Tibial artery (tissue), 4 donors: ENCODE data around the gene KRTAP10-2.
A peak's percentile ranks its signal among the peaks of the same experiment; 100 is the strongest.

Experiments used
- DNase-seq, 2 donors: peaks; one replicate each; pipeline ENCODE4 v3.0.0-alpha.2; 2019
- H3K27ac ChIP-seq, 2 donors: fragments of 200-600 bp; sonication (generic) in 1 of 2; 1 replicate in 1 of 2; 2 replicates in 1 of 2; pipeline ENCODE4 v1.5.1; 2018 to 2019; ENCODE audit warnings: mild to moderate bottlenecking in 1 of 2
- H3K27me3 ChIP-seq, 2 donors: fragments of 200-600 bp; sonication (generic) in 1 of 2; one replicate each; pipeline versions ENCODE4 v1.5.1 to v1.6.0; 2016 to 2019
- H3K36me3 ChIP-seq, 3 donors: fragments of 200-600 bp; sonication (generic) in 2 of 3; one replicate each; pipeline ENCODE4 v1.5.1; 2016 to 2019; ENCODE audit warnings: mild to moderate bottlenecking in 2 of 3
- H3K4me1 ChIP-seq, 4 donors: fragments of 200-600 bp; sonication (generic) in 2 of 4; 1 replicate in 3 of 4; 2 replicates in 1 of 4; pipeline ENCODE4 v1.5.1; 2016 to 2019
- H3K4me3 ChIP-seq, 2 donors: fragments of 200-600 bp; sonication (generic) in 1 of 2; 1 replicate in 1 of 2; 2 replicates in 1 of 2; pipeline ENCODE4 v1.5.1; 2018 to 2019; ENCODE audit warnings: mild to moderate bottlenecking in 2 of 2
- H3K9me3 ChIP-seq, 3 donors: fragments of 200-600 bp; sonication (generic) in 1 of 3; one replicate each; pipeline ENCODE4 v1.5.1; 2016 to 2019
- intact Hi-C: fragments of 100-400 bp; cut with DNase I; formaldehyde crosslinking; loops from one replicate; pipeline ENCODE4 v1.15.0; 2023; ENCODE audit warnings: low total_unique reads
- TF ChIP-seq, protein P1 (sequence below), 2 experiments: fragments of 200-600 bp in 1 of 2; fragments of 450-650 bp in 1 of 2; IDR thresholded peaks; one replicate each; pipeline ENCODE4 v1.5.1; 2017 to 2019; ENCODE audit warnings: antibody characterized with exemption in 2 of 2, mild to moderate bottlenecking in 1 of 2, moderate library complexity in 1 of 2

The KRTAP10-2 gene

DNA sequence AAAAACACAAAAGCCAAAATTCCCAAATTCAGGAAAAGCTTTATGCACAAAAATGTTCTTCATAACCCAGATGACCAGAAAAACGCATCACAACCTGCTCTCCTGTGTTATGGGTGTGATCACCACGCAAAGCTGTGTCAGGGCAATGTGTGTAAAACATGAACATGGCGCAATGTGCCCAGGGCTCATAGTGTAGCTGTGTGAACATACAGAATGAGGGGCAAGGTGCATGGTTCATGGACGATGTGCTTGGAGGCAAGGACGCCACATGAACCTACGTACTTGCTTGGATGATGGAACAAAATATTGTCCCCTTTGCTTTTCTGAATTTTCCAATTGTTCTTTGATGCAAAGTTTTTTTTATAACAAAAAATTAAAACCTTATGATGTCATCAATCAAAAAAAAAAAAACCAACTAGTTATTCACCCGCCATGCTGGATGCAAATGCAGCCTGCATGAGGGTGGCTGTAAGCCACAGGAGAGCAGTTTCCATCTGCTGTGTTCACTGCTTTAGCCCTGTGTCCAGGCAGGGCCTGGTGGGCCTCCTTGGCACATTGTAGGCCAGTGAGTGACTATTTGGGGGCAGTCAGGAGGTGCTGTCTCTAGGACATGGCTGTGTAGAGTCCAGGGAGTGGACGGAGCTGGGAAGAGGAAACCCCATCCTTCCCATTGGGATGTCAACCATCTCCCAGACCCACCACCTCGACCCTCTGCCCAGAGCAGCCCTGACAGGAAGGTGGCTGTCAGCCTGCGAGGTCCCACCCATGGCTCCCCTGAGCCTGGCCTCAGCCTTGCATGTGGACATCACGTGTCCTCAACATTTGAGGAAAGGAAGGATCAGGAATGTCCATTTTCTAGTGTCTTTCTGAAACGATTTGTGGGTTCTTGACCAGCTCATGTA lies 25.0 kb downstream of the KRTAP10-2 start:
- TF ChIP-seq, protein P1, sequence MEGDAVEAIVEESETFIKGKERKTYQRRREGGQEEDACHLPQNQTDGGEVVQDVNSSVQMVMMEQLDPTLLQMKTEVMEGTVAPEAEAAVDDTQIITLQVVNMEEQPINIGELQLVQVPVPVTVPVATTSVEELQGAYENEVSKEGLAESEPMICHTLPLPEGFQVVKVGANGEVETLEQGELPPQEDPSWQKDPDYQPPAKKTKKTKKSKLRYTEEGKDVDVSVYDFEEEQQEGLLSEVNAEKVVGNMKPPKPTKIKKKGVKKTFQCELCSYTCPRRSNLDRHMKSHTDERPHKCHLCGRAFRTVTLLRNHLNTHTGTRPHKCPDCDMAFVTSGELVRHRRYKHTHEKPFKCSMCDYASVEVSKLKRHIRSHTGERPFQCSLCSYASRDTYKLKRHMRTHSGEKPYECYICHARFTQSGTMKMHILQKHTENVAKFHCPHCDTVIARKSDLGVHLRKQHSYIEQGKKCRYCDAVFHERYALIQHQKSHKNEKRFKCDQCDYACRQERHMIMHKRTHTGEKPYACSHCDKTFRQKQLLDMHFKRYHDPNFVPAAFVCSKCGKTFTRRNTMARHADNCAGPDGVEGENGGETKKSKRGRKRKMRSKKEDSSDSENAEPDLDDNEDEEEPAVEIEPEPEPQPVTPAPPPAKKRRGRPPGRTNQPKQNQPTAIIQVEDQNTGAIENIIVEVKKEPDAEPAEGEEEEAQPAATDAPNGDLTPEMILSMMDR (IDR thresholded peaks at IDR 0.05), result no peak
- peak; percentile 7 to 31 for DNase-seq

DNA sequence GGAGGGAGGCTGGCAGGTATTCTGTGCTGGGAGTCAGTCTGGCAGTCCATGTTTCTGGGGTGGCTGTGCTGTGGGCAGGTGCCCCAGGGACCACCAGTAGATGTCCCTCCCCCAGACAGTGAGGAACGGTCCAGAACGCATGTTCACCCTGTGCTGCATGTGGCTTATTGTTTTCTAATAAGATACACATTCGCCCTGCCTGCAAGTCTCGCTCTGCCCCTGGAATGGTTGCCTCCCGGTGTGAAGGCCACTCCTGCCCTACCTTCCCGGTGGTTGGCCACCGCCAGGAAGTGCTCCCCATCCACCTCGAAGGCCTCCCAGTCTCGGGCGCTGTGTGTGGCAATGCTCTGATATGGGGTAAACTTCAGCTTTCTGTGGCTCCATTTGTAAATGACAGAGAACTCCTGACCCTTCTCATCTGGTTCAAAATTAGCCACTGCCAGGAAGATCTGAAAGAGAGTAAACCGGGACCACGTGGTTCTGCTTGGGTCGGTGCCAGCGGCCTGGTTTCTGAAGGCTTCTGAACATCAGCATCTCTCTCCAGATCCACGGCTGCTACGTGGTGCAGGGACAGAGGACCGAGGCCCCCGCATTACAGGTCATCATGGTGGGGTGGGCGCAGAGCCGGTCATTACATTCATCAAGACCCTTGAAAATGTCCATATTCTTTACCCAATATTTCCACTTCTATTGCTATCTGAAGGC lies 25.8 kb downstream of the KRTAP10-2 start:
- no peaks in the 10 kb centered on the region for H3K4me1 ChIP-seq
- TF ChIP-seq, protein P1 (IDR thresholded peaks at IDR 0.05), result no peak
- peaks cover 0 to 29% of the 10 kb centered on the region in 2 donors for H3K27me3 ChIP-seq
- H3K4me3 ChIP-seq, result no peak overlapping the region
- intact Hi-C loops, result no loop called here
- no peak overlapping the region for H3K27ac ChIP-seq
- DNase-seq, result peak; percentile 13 to 48
- no peaks in the 10 kb centered on the region for H3K9me3 ChIP-seq
- H3K36me3 ChIP-seq, result no peaks in the 10 kb centered on the region

More for the DNA sequence above, 25.0 kb downstream of the KRTAP10-2 start:
- Histone ChIP-seq H3K4me1 (no peaks in the 10 kb centered on the region), H3K4me3 (no peak overlapping the region), H3K27me3 (peaks cover 0 to 26% of the 10 kb centered on the region in 2 donors), H3K36me3 (no peaks in the 10 kb centered on the region), H3K9me3 (no peaks in the 10 kb centered on the region), H3K27ac (no peak overlapping the region)
- intact Hi-C loops, result no loop called here

DNA sequence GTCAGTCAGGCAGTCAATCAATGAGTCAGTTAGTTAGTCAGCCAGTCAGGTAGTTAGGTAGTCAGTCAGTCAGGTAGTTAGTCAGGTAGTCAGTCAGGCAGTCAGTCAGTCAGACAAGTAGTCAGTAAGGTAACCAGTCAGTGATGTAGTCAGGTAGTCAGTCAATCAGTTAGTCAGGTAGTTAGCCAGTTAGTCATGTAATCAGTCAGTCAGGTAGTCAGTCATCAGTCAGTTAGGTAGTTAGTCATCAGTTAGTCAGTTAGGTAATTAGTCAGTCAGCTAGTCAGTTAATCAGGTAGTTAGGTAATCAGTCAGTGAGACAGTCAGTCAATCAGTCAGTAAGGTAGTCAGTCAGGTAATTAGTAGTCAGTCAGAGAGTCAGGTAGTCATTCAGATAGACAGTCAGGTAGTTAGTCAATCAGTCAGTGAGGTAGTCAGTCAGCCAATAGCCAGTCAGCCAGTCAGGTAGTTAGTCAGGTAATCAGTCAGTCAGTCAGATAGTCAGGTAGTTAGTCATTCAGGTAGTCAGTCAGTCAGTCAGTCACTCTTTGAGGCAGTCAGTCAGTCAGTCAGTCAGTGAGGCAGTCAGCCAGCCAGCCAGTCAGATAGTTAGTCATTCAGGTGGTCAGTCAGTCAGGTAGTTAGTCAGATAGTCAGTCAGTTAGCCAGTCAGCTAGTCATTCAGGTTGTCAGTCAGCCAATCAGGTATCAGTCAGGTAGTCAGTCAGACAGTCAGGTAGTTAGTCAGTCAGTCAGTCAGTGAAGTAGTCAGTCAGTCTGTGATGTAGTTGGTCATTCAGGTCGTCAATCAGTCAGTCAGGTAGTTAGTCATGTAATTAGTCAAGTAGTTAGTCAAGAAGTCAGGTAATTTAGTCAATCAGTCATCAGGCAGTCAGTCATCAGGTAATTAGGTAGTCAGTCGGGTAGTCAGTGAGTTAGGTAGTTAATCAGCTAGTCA lies 26.6 kb downstream of the KRTAP10-2 start:
- Histone ChIP-seq H3K36me3 (no peaks in the 10 kb centered on the region), H3K4me1 (no peaks in the 10 kb centered on the region), H3K4me3 (no peak overlapping the region), H3K27ac (no peak overlapping the region), H3K9me3 (no peaks in the 10 kb centered on the region), H3K27me3 (peaks cover 0 to 34% of the 10 kb centered on the region in 2 donors)
- intact Hi-C loops, result no loop called here
- TF ChIP-seq, protein P1 (IDR thresholded peaks at IDR 0.05), result no peak
- peak in 1 of 2 donors; percentile 3 for DNase-seq

DNA sequence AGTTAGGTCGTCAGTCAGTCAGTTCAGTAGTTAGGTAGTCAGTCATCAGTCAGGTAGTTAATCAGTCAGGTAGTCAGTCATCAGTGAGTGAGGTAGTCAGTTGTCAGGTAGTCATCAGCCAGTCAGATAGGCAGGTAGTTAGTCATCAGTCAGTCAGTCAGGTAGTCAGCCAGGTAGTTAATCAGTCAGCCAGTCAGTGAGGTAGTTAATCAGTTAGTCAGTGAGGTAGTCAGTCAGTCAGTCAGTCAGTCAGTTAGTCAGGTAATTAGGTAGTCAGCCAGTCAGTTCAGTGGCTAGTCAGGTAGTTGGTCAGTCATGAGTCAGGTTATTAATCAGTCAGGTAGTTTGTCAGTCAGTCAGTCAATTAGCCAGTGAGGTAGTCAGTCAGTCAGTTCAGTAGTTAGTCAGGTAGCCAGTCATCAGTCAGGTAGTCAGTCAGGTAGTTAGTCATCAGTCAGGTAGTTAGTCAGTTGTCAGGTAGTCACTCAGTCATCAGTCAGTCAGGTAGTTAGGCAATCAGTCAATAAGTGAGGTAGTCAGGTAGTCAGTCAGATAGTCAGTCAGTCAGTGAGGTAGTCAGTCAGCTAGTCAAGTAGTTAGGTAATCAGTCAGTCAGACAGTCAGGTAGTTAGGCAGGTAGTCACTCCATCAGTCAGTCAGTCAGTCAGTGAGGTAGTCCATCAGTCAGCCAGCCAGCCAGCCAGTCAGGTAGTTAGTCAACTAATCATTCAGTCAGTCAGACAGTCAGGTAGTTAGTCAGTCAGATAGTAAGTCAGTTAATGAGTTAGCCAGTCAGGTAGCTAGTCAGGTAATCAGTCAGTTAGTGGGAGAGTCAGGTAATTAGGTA lies 27.5 kb downstream of the KRTAP10-2 start:
- H3K4me3 ChIP-seq, result no peak overlapping the region
- intact Hi-C loops, result no loop called here
- H3K27ac ChIP-seq, result no peak overlapping the region
- TF ChIP-seq, protein P1 (IDR thresholded peaks at IDR 0.05), result no peak
- no peaks in the 10 kb centered on the region for H3K4me1 ChIP-seq
- H3K9me3 ChIP-seq, result no peaks in the 10 kb centered on the region
- DNase-seq, result no peak
- H3K27me3 ChIP-seq, result peaks cover 0 to 28% of the 10 kb centered on the region in 2 donors
- H3K36me3 ChIP-seq, result no peaks in the 10 kb centered on the region
